Fibroblast of skin of abdomen (primary cell): ENCODE measurements around the gene CLDN16.

Experiments
- DNase-seq: peaks from one replicate; pipeline ENCODE4 v3.0.0-alpha.2; 2013

The CLDN16 gene

DNA sequence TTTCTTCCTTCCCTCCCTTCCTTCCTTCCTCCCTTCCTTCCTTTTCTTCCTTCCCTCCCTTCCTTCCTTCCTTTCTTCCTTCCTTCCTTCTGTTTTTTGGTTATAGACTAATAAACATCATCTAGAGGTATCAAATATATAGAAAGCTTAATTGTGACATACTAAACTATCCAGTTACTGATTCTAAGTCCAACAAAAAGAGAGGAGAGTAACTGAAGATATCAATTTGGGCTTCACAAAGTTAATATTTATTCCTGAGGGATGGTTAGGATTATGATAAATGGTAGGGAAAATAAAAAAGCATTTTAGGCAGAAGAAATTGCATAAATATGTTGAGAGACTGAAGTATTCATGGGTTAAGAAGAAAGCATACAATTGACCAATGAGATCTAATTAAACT is 7.8 kb upstream of the CLDN16 start:
- no peak for DNase-seq

- DNase-seq, result peak; percentile 24
Observed at GRCh38 chr3:190381441-190381840, 6.5 kb upstream of the CLDN16 start.

- DNase-seq, result peak; percentile 81
Observed at GRCh38 chr3:190382082-190382481, 5.9 kb upstream of the CLDN16 start.

GRCh38 chr3:190384309-190384756 is 3.6 kb upstream of the CLDN16 start:
- peak; percentile 50 for DNase-seq

- DNase-seq, result peak; percentile 97
Observed at GRCh38 chr3:190385731-190386688, 2.0 kb upstream of the CLDN16 start.

DNA sequence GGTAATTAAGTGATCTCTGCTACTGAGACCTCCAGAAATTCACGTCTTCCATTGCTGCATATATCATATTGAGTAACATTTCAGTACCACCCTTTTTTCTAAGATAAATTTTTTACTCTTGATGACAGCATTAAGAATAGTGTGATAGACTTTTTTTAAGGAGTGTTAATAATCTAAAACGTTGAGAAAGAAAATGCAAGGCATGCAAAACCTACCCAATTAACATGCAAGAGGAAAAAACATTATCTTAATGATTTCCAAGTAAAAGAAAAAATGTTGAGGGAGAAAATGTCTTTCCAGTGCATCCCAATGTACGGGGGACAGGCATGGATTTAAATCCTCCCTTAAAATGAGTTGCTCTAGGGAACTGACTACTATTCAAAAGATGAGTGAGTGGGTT is 740 bp downstream of the CLDN16 start:
- no peak for DNase-seq

DNA sequence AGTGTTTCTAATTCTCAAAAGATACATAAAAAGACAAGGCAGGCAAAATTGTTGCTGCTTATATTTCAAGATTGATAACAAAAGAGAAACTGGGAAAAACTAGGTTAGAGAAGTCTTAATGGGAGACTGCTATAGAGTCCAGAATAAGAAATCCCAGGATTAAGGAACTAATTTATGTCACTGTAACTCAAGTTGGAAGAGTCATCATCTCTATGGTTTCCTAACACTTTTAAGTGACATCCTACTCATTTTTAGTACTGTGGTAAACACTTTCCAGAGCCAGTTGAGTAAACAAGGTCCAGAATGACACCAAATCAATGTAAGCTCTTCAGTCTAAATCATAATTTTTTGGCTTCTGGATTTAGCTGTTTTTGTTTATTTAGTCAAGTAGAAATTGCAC is 8.0 kb downstream of the CLDN16 start:
- no peak for DNase-seq

DNA sequence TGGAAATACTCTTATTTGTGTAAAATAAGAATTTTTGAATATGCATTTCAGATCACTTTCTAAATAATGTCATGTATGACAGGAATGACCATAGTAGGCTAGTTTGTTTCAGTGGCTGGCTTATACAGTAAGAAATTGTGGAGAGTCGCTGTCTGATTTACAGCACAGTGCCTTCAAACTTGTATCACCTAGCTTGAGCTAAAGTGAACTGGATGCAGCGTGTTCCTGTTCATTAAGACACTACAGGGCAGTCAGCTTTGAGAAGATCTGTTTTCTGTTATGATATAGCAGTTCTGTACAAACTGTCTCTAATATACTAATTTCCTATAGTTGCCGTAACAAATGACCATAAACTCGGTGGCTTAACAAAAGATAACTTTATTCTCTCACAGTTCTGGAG is 9.9 kb downstream of the CLDN16 start:
- DNase-seq, result no peak

DNA sequence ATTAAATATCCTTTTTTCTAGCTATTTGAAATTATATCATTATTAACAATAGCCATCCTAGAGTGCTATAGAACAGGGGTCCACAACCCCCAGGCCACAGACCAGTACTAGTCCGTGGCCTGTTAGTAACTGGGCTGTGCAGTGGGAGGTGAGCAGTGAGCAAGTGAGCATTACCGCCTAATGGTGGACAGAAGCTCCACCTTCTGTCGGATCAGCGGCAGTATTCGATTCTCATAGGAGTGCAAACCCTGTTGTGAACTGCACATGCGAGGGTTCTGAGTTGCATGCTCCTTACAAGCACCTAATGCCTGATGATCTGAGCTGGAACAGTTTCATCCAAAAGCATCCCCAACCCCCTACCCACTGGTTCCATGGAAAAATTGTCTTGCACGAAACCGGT is 11.7 kb downstream of the CLDN16 start:
- DNase-seq, result no peak

DNA sequence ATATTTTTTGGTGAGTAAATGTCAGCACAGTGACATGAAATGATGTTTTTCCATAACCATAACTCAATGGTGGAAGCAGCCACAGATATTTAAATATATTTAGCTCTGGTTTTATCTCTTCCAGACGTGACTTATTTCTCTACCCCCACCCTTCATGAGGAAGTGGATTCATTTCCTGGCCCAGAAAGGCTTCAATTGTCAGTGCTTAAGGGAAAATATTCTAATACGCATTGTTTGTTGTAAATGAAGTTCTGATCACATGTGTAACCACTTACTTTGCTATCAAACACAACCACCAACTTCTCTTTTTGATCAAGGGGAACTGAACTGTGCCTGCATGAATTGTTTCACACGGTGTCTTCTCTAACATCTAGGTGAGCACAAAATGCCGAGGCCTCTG is 14.0 kb downstream of the CLDN16 start:
- no peak for DNase-seq

GRCh38 chr3:190404715-190405114 is 16.8 kb downstream of the CLDN16 start:
- DNase-seq, result no peak

- no peak for DNase-seq
Observed at GRCh38 chr3:190414297-190414696, 26.3 kb downstream of the CLDN16 start.

- DNase-seq, result no peak
Observed at GRCh38 chr3:190424108-190424477, 36.1 kb downstream of the CLDN16 start.

DNA sequence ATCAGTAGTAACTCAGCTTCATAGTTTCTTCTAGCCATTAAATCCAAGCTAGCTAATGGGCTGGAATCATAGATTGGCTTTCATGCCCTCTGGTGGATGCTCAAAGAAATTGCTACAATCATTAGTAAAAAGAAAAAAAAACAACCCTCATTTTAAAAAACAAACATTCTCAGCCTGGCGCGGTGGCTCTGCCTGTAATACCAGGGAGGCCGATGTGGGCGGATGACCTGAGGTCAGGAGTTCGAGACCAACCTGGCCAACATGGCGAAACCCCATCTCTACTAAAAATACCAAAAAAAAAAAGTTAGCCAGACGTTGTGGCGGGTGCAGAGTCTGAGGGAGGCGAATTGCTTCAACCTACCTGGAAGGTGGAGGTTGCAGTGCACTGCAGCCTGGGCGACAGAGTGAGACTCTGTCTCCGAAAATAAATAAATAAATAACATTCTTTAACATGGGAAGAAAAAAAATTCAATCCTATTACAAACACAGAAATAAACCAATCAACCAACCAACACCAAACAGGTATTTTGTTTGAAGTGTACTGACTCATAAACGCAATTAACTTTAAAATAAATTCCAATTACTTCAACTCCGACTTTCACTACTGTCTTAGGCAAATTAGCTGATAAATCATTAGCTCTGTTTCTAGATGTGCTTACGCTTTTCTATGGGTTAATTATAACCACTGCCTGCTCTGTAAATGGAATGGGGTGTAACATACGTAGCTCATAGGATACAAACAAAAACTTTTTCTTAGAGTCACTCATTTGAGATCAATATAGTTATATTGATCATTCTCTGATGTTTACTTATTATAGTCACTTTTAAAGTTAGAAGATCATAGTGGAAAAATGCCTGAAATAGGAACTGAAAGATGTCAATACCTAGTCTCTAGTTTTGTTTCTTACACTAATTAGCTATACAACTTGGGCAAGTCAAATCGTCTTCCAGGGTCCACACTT is 36.8 kb downstream of the CLDN16 start:
- DNase-seq, result peak; percentile 66

DNA sequence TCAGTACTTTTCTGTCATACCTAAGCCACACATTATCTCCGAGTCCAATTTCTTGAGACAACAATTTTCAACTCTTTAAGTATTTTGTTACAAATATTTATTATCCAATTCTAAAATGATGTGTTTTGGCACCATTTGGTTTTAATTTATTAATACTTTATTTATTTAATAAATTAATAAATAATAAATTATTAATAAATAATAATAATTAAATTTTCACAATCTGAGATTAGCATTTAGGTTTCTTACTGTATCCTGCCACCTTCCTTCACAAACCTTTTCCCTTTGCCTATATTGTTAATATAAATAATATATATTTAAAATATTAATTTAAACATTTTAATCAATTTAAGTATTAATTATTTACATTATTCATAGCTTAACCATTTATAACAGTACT is 37.9 kb downstream of the CLDN16 start:
- no peak for DNase-seq

GRCh38 chr3:190426806-190427507 is 39.0 kb downstream of the CLDN16 start:
- DNase-seq, result no peak

DNA sequence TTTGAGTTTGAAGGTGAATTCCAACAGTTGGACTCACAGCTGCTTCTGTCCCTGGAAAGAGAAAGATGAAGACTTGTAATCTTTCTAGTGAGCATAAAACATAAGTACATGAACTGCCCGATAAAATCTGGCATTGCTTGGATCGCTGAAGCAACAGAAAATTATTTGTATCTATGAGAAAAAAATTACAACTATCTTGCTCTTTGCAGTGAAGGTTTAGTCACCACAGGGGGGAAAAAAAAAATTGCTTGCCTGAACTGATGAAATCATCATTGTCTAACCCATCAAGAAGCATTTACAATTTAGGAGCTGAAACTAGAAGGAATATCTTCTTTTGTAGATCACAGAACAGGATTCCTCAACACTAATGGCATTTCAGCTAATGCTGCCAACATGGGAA is 41.7 kb downstream of the CLDN16 start:
- DNase-seq, result peak; percentile 52

GRCh38 chr3:190430906-190431305 is 42.9 kb downstream of the CLDN16 start:
- DNase-seq, result no peak

DNA sequence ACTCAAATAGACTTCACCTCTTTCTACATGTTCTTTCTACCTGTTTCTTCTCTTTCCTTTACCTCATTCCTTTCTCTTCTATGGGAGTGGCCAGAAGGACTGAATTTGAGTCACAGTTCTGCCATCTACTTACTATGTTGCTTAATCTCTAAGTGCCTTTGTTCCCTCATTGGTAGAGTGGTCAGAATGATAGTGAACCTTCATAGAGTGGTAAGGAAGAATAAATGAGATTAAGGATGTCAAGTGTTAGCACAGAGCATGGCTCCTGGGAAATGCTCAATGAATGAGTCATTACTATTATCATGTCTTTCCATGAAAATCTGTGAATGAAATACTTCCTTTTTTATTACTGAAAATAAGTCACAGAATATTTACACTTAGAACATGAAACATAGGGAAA is 44.3 kb downstream of the CLDN16 start:
- peak; percentile 12 for DNase-seq

- DNase-seq, result no peak
Observed at GRCh38 chr3:190433626-190434025, 45.7 kb downstream of the CLDN16 start.

DNA sequence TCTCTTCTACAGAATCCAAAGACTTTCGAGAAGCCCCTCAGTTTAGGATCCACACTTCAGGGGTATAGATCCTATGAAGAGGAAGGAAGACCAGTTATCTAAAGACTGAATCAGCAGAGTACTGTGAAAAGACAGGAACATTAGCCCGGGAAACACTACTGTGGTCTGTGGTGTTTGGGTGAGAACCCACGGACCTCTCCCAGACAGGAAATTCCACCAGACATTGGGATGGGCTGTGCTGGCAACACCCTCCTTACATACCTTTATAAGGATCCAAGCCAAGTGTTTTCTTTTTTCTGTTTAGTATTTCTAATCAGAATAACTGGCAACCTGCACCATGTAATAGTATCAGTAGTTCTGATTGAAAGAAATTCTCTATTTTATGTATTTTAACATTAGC is 47.7 kb downstream of the CLDN16 start:
- peak; percentile 40 for DNase-seq

GRCh38 chr3:190436331-190436730 is 48.4 kb downstream of the CLDN16 start:
- DNase-seq, result no peak

- DNase-seq, result no peak
Observed at GRCh38 chr3:190442240-190442639, 54.3 kb downstream of the CLDN16 start.
